NCI-H345 treated with DMSO at 0.1 percent for 48 hours (cell line): ENCODE measurements around the gene HEMK1.

Source experiments
- DNase-seq: peaks from one replicate; lab custom pipeline; 2025; ENCODE audit not compliant: unreplicated experiment; lab: John Stamatoyannopoulos, UW

Gene HEMK1

DNA sequence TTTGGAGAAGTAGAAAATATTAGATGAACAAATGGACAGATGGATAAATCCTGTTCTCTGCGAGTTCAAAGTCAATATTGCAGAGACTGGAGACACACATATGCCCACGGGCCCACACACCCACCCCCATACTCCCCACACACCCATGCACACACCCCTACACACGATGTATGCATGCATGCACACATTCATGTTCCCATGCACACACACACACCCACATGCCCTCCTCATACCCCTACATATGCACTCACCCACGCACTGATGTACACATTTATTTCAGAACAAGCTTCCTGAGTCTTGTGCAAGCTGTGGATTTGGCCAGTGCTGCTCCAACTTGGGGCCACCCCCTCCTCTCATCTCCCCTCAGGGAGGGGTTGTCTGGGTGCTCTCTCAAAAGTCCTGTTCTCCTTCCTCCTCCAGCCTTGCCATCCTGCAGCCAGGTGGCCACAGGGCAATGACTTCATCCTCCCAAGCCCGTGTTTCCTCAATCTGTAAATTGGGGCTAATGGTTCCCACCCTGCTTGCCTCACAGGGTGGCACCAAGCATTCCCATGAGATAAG lies 64.0 kb downstream of the HEMK1 start:
- DNase-seq, result no peak

DNA sequence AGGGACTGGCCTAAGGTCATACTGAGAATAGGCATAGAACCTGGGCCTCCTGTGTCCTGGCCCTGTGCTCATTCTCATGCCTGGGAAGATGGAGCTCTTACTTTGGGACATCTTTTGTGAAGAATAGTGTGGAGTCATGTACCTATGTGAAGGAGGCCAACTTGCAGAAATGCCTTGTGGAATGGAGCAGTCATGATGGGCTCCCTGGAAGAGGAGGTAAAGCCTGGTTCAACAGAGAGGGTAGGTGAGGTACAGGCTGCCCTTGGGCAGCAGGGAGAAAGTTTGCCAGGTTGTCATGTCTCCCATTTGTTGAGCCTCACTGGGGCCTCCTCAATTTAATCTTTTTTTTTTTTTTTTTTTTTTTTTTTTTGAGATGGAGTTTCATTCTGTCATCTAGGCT lies 65.7 kb downstream of the HEMK1 start:
- DNase-seq, result no peak

- DNase-seq, result no peak
Observed at GRCh38 chr3:50637011-50637410, 67.7 kb downstream of the HEMK1 start.

GRCh38 chr3:50637945-50638344 lies 68.6 kb downstream of the HEMK1 start:
- no peak for DNase-seq

GRCh38 chr3:50639055-50639494 lies 69.8 kb downstream of the HEMK1 start:
- DNase-seq, result no peak

DNA sequence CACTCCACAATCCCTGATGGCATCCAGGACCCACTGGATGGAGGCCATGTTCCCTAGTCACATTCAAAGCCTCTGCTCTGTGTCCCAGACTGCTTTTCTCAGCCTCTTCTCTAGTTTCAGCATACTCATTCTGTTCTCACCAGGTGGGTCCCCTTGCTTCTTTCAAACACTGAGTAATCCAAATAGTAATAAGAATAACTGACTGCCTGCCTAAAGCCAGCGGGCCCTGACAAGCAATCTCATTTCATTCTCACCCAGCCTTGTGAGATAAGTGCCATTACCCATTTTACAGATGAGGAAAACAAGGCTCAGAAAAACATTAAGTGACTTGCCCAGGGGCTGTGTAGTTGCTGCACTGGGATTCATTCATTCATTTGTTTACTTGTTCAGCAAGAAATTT lies 73.1 kb downstream of the HEMK1 start:
- no peak for DNase-seq

DNA sequence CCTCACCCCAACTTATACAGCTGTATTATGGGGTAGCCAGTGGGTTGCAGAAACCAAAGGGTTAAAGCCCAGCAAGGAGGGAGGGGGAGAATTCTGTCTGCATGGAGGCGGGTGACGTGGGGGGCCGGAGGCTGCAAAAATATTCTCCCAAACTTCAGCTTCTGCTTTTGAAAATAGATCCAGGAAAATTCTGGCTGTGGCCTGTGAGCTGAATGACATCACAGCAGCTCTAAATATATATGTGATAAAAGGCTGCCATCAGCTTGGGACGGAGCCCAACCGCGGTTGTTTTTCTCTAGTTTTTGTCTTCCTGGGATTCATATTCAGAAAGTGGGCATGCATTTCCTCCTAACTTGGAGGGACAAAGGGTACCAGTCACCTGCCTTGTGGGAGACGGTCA lies 75.2 kb downstream of the HEMK1 start:
- DNase-seq, result no peak

- no peak for DNase-seq
Observed at GRCh38 chr3:50645378-50645777, 76.1 kb downstream of the HEMK1 start.
